Neuronal stem cell (in vitro differentiated cells): ENCODE results near the gene ZNF628.

Source experiments
- DNase-seq: peaks from one replicate; pipeline ENCODE4 v3.0.0-alpha.2; 2013; ENCODE audit warnings: low spot score
- H2AFZ ChIP-seq: one replicate; pipeline ENCODE4 v1.6.1; 2013; ENCODE audit warnings: mild to moderate bottlenecking, low read length, inconsistent platforms
- H2AK5ac ChIP-seq: 2 replicates; pipeline ENCODE4 v1.6.1; 2013; ENCODE audit warnings: low read depth, mild to moderate bottlenecking, inconsistent platforms, low read length, moderate library complexity, mixed read lengths
- H2BK120ac ChIP-seq: 2 replicates; pipeline ENCODE4 v1.6.1; 2013; ENCODE audit warnings: low read depth, mild to moderate bottlenecking, inconsistent platforms, low read length, moderate library complexity, mixed read lengths
- H2BK12ac ChIP-seq: one replicate; pipeline ENCODE4 v1.6.1; 2013; ENCODE audit warnings: low read length, inconsistent platforms
- H2BK15ac ChIP-seq: 2 replicates; pipeline ENCODE4 v1.6.1; 2013; ENCODE audit warnings: mild to moderate bottlenecking, low read length, inconsistent platforms, mixed read lengths
- H2BK5ac ChIP-seq: one replicate; pipeline ENCODE4 v1.6.1; 2013; ENCODE audit warnings: inconsistent platforms, mild to moderate bottlenecking, low read length, moderate library complexity
- H3K14ac ChIP-seq: one replicate; pipeline ENCODE4 v1.6.1; 2013; ENCODE audit warnings: low read length, inconsistent platforms
- H3K18ac ChIP-seq: 2 replicates; pipeline ENCODE4 v1.6.1; 2013; ENCODE audit warnings: low read length, inconsistent platforms
- H3K23ac ChIP-seq: 2 replicates; pipeline ENCODE4 v1.6.1; 2013; ENCODE audit warnings: low read depth, mild to moderate bottlenecking, mixed read lengths, low read length, inconsistent platforms; ENCODE audit not compliant: poor library complexity
- H3K27ac ChIP-seq: replicated peaks from 3 replicates; pipeline ENCODE4 v1.5.1; 2013; ENCODE audit warnings: low read length, inconsistent platforms
- H3K27me3 ChIP-seq, 3 experiments: 2 replicates each; pipeline ENCODE4 v1.6.1; 2013; ENCODE audit warnings: low read length in 3 of 3, mild to moderate bottlenecking in 2 of 3, inconsistent platforms in 1 of 3, low read depth in 1 of 3, mixed read lengths in 1 of 3, moderate library complexity in 1 of 3; ENCODE audit not compliant: control insufficient read depth in 3 of 3, insufficient read depth in 3 of 3
- H3K36me3 ChIP-seq, 2 donors: replicated peaks in 1 of 2; 2 replicates each; pipeline ENCODE4 v1.6.1; 2013; ENCODE audit warnings: low read length in 2 of 2; ENCODE audit not compliant: control insufficient read depth in 2 of 2, insufficient read depth in 2 of 2
- H3K4ac ChIP-seq: 2 replicates; pipeline ENCODE4 v1.6.1; 2013; ENCODE audit warnings: inconsistent platforms, mild to moderate bottlenecking, low read length, moderate library complexity
- H3K4me1 ChIP-seq, 2 donors: 1 replicate in 1 of 2; 2 replicates in 1 of 2; pipeline ENCODE4 v1.6.1; 2013; ENCODE audit warnings: low read length in 2 of 2, low read depth in 1 of 2; ENCODE audit not compliant: control insufficient read depth in 2 of 2, insufficient read depth in 1 of 2
- H3K4me2 ChIP-seq: one replicate; pipeline ENCODE4 v1.6.1; 2013; ENCODE audit warnings: mild to moderate bottlenecking, low read length, inconsistent platforms; ENCODE audit not compliant: insufficient read depth, poor library complexity, severe bottlenecking
- H3K4me3 ChIP-seq, 2 donors: 2 replicates each; pipeline ENCODE4 v1.5.1; 2013; ENCODE audit warnings: low read length in 2 of 2, mild to moderate bottlenecking in 2 of 2, inconsistent platforms in 1 of 2, moderate library complexity in 1 of 2
- H3K79me1 ChIP-seq: one replicate; pipeline ENCODE4 v1.6.1; 2013; ENCODE audit warnings: low read depth, mild to moderate bottlenecking, inconsistent platforms, low read length, moderate library complexity
- H3K9ac ChIP-seq: one replicate; pipeline ENCODE4 v1.6.1; 2013; ENCODE audit warnings: mild to moderate bottlenecking, low read depth, low read length, inconsistent platforms; ENCODE audit not compliant: poor library complexity
- H3K9me3 ChIP-seq, 2 donors: replicated peaks in 1 of 2; 2 replicates each; pipeline versions ENCODE3 to v1.6.1; 2013; ENCODE audit warnings: low read length in 2 of 2, mild to moderate bottlenecking in 2 of 2, inconsistent platforms in 1 of 2, low read depth in 1 of 2, mixed read lengths in 1 of 2, moderate library complexity in 1 of 2; ENCODE audit not compliant: control insufficient read depth in 2 of 2, insufficient read depth in 1 of 2
- H4K8ac ChIP-seq: one replicate; pipeline ENCODE4 v1.6.1; 2013; ENCODE audit warnings: low read depth, mild to moderate bottlenecking, inconsistent platforms, low read length, moderate library complexity
- H4K91ac ChIP-seq: one replicate; pipeline ENCODE4 v1.6.1; 2013; ENCODE audit warnings: low read length, low read depth, mild to moderate bottlenecking, inconsistent platforms; ENCODE audit not compliant: poor library complexity
- WGBS, 2 donors: extraction: QIAGEN DNeasy Blood & Tissue Kit; methylation state at CpG; one replicate each; pipeline ENCODE4 v1.1.7; 2013; ENCODE audit warnings: missing lambda C conversion rate in 2 of 2, mixed read lengths in 1 of 2; ENCODE audit not compliant: insufficient read length in 2 of 2, insufficient replicate concordance in 1 of 2; ENCODE audit errors: extremely low coverage in 2 of 2; 5-methylcytosine and 5-hydroxymethylcytosine counted together

ZNF628 gene

DNA sequence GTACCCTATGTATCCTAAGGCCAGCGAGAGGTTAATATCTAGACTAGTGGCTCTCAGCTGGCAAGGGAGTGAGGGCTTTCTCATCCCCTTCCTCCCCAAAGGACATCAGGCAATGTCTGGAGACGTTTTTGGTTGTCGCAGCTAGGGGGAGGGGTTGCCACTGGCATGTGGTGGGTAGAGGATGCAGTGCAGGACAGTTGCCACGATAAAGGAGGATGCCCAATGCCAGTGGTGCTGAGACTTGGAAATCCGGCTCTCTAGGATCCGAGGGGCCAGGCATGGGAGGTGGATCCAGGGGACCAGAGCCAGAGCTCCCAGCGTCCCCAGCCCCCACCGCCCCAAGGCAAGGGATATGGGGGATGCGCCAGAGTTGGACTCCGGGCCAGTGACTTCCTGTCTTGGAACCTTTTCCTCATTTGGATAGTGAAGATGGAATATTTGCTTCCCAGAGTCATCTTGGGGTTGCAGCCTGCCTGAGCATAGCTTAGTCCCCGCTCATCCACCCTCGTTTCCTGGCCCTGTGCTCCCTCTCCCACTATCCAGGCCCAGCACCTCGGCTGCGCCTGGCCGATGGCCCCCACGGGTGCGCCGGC is 16.7 kb downstream of the ZNF628 start:
- Histone ChIP-seq H2BK12ac (no peak overlapping the region), H3K18ac (peak overlapping the region; percentile 76), H3K36me3 (no peaks in the 10 kb centered on the region), H3K27me3 (no peaks in the 10 kb centered on the region), H3K23ac (peak overlapping the region; percentile 31), H2AK5ac (peak overlapping the region; percentile 92), H3K79me1 (peaks cover 3% of the 10 kb centered on the region), H3K4me2 (no peak overlapping the region), H2AFZ (no peak overlapping the region), H3K9me3 (no peaks in the 10 kb centered on the region), H3K27ac (no peak overlapping the region), H3K14ac (no peak overlapping the region), H2BK15ac (no peak overlapping the region), H4K8ac (no peak overlapping the region), H2BK120ac (no peak overlapping the region), H3K4ac (no peak overlapping the region), H4K91ac (no peak overlapping the region), H3K9ac (no peak overlapping the region), H3K4me3 (no peak overlapping the region), H3K4me1 (peaks cover 12 to 27% of the 10 kb centered on the region in 2 donors), H2BK5ac (peak overlapping the region; percentile 66)
- no peak for DNase-seq
- WGBS, 2 donors: no CpG with 5 or more reads among the region's 18 CpGs

GRCh38 chr19:55493645-55494171 is 17.3 kb downstream of the ZNF628 start:
- no peak overlapping the region for H2BK12ac ChIP-seq
- WGBS, 2 donors: no CpG with 5 or more reads among the region's 38 CpGs
- H3K4ac ChIP-seq: no peak overlapping the region
- H3K4me1 ChIP-seq: peaks cover 8 to 23% of the 10 kb centered on the region in 2 donors
- H3K79me1 ChIP-seq: peaks cover 3% of the 10 kb centered on the region
- H3K14ac ChIP-seq: no peak overlapping the region
- H4K91ac ChIP-seq: no peak overlapping the region
- H3K4me3 ChIP-seq: no peak overlapping the region
- H4K8ac ChIP-seq: no peak overlapping the region
- peak overlapping the region; percentile 92 for H2AK5ac ChIP-seq
- no peaks in the 10 kb centered on the region for H3K27me3 ChIP-seq
- H2BK15ac ChIP-seq: no peak overlapping the region
- H2BK120ac ChIP-seq: no peak overlapping the region
- no peak for DNase-seq
- H3K9me3 ChIP-seq: no peaks in the 10 kb centered on the region
- peak overlapping the region; percentile 76 for H3K18ac ChIP-seq
- H2AFZ ChIP-seq: no peak overlapping the region
- no peak overlapping the region for H3K9ac ChIP-seq
- H3K4me2 ChIP-seq: no peak overlapping the region
- H3K27ac ChIP-seq: no peak overlapping the region
- no peaks in the 10 kb centered on the region for H3K36me3 ChIP-seq
- peak overlapping the region; percentile 31 for H3K23ac ChIP-seq
- H2BK5ac ChIP-seq: peak overlapping the region; percentile 66

DNA sequence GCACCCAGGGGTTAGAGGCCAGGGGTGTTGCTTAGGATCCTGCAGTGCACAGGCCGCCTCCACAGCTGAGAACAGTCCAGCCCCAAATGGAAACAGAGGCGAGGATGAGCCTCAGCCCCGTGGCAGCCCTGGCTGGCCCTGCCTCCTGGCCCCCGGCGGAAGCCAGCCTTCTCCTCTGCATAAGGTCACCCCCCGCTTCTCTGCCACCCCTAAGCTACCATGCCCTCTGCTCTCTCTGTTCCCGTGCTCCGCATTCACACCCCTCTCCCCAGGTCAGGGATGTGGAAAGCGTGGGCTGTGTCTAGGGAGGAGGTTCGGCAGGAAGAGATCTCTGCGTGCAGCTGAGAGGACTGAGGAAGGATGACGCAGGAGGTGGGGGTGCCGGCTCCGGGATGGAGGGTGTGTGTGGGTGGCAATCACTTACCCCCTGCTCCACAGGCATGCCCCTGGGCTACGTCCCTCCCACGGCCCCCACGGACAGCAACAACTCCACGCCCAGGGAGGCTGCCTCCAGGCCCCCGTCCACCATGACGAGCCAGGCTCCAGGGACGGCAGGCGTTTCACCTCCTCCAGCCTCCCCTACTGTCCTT is 17.9 kb downstream of the ZNF628 start:
- H3K9ac ChIP-seq: no peak overlapping the region
- peak overlapping the region; percentile 29 for H2AK5ac ChIP-seq
- DNase-seq: no peak
- H4K91ac ChIP-seq: no peak overlapping the region
- peak overlapping the region; percentile 53 for H3K18ac ChIP-seq
- no CpG with 5 or more reads among the region's 22 CpGs for WGBS, 2 donors
- H3K23ac ChIP-seq: no peak overlapping the region
- H2BK120ac ChIP-seq: no peak overlapping the region
- H3K9me3 ChIP-seq: no peaks in the 10 kb centered on the region
- peak overlapping the region; percentile 85 for H3K14ac ChIP-seq
- peak overlapping the region; percentile 58 for H2AFZ ChIP-seq
- H3K27ac ChIP-seq: no peak overlapping the region
- peaks cover 3% of the 10 kb centered on the region for H3K79me1 ChIP-seq
- H3K4me3 ChIP-seq: no peak overlapping the region
- H3K4ac ChIP-seq: no peak overlapping the region
- no peak overlapping the region for H3K4me2 ChIP-seq
- no peaks in the 10 kb centered on the region for H3K36me3 ChIP-seq
- H2BK12ac ChIP-seq: no peak overlapping the region
- no peak overlapping the region for H2BK5ac ChIP-seq
- peaks cover 5 to 18% of the 10 kb centered on the region in 2 donors for H3K4me1 ChIP-seq
- H2BK15ac ChIP-seq: no peak overlapping the region
- H4K8ac ChIP-seq: no peak overlapping the region
- no peaks in the 10 kb centered on the region for H3K27me3 ChIP-seq

DNA sequence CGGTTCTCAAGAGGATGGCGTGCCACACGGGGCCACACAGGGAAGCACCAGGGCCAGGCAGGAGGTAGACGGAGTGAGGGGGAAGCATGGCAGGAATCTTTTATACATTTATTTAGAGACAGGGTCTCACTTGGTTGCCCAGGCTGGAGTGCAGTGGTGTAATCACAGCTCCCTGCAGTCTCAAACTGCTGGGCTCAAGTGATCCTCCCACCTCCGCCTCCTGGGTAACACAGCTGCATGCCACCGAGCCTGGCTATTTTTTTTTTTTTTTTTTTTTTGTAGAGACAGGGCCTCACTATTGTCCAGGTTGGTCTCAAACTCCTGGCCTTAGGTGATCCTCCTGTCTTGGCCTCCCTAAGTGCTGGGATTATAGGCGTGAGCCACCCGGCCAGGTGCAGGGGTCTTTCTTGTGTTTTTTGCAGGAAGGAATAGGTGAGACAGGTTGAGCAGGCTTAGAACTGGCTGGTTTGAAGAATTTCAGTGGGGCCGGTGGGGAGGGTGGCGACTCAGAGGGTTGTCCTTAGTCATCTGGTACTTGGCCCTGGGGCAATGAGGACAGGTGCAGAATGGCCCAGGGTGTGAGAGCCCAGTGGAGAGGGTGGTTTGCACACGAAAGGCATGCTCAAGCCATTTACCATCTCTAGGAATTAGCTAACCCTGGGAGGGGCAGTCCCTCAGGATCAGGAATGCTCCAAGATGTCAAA is 19.4 kb downstream of the ZNF628 start:
- Histone ChIP-seq H4K8ac (no peak overlapping the region), H2BK5ac (no peak overlapping the region), H3K4me2 (no peak overlapping the region), H4K91ac (no peak overlapping the region), H2AK5ac (no peak overlapping the region), H2BK120ac (no peak overlapping the region), H3K9me3 (no peaks in the 10 kb centered on the region), H3K4me1 (peaks cover 0 to 12% of the 10 kb centered on the region in 2 donors), H3K27ac (no peak overlapping the region), H3K79me1 (no peaks in the 10 kb centered on the region), H3K27me3 (no peaks in the 10 kb centered on the region), H3K4me3 (no peak overlapping the region), H3K4ac (no peak overlapping the region), H3K23ac (no peak overlapping the region), H3K9ac (no peak overlapping the region), H2BK12ac (no peak overlapping the region), H2AFZ (no peak overlapping the region), H3K18ac (no peak overlapping the region), H3K14ac (no peak overlapping the region), H3K36me3 (no peaks in the 10 kb centered on the region), H2BK15ac (no peak overlapping the region)
- no CpG with 5 or more reads among the region's 11 CpGs for WGBS, 2 donors
- no peak for DNase-seq
